Thoracic aorta (tissue), 2 donors: ENCODE data around the gene ORM2. TPM values are rescaled to one million over a fixed set of nuclear protein-coding genes. Genes with fewer than 3 reads are reported as not detected.

Experiments
- ATAC-seq: fragments of 150-250 bp; one replicate; pipeline ENCODE4 v1.8.0; 2017; ENCODE audit warnings: low read depth; ENCODE audit not compliant: insufficient number of reproducible peaks, low FRiP score
- DNase-seq: peaks from one replicate; pipeline ENCODE4 v3.0.0-alpha.2; 2020; ENCODE audit warnings: low spot score
- H3K27ac ChIP-seq, 2 donors: fragments of 200-600 bp; sonication (generic); 1 replicate in 1 of 2; 2 replicates in 1 of 2; pipeline ENCODE4 v1.5.1; 2016; ENCODE audit warnings: mild to moderate bottlenecking in 2 of 2, moderate library complexity in 2 of 2
- H3K27me3 ChIP-seq: fragments of 200-600 bp; sonication (generic); replicated peaks from 2 replicates; pipeline ENCODE4 v1.6.0; 2016; ENCODE audit warnings: mild to moderate bottlenecking; ENCODE audit not compliant: insufficient read depth
- H3K36me3 ChIP-seq: fragments of 200-600 bp; sonication (generic); one replicate; pipeline ENCODE4 v1.5.1; 2016
- H3K4me1 ChIP-seq, 2 donors: fragments of 200-600 bp; sonication (generic); 1 replicate in 1 of 2; 2 replicates in 1 of 2; pipeline versions ENCODE4 v1.5.1 to v1.6.0; 2016; ENCODE audit warnings: low read depth in 2 of 2, mild to moderate bottlenecking in 1 of 2; ENCODE audit not compliant: control insufficient read depth in 1 of 2
- H3K4me3 ChIP-seq: fragments of 200-600 bp; sonication (generic); 2 replicates; pipeline ENCODE4 v1.5.1; 2016; ENCODE audit warnings: mild to moderate bottlenecking
- H3K9me3 ChIP-seq: fragments of 200-600 bp; sonication (generic); 2 replicates; pipeline ENCODE4 v1.5.1; 2016
- total RNA-seq, 2 donors: library from RNA; depleted of rRNA; stranded (reverse); fragments of >200 nt; gene quantifications; one replicate each; pipeline versions ENCODE4 v1.1.0 to v1.2.3, GENCODE V29; 2016
- TF ChIP-seq, protein P1 (sequence below): fragments of 200-600 bp; sonication (generic); IDR thresholded peaks from one replicate; pipeline ENCODE4 v1.5.1; 2019; ENCODE audit warnings: antibody characterized with exemption

ORM2 gene
- total RNA-seq, 2 donors from 2014 or later: not detected

DNA sequence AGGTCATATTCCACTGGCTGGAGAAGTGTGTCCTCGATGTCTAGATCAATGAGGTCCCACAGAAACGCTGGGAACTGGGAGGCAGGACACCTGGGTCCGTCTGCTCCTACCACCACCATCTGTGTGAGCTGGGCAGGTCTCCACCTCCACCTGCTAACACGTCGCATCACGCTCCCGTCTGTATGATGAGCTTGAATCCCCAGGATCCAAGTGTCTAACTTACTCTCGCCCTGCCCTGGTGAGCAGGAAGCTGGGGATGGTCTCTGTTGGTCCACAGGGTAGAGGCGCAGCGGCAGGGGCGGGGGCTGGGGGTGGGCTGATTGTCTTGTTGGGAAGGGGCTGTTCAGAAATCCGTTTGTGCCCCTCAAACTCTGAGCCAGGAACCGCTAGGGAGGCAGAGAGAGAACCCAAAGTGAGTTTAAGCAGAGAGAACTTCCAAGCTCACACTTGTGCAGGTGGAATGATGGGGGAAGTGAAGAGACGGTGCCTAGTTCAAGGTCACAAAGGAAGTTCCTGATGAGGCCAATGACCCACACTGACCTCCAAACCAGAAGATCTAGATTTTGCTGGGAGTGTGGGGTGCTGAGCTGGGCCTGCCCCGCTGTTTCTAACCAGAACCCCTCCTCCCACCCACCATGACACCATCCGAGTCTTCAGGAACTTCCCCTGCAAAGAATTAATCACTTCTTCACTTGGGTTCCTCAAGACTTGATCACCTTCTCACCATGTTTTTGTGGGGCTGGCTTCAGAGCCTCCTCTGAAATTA lies 21.1 kb downstream of the ORM2 start:
- ATAC-seq (no peak), DNase-seq (no peak)
- Histone ChIP-seq H3K27ac (peak overlapping the region; percentile 30 to 66), H3K36me3 (peaks cover 43% of the 10 kb centered on the region), H3K9me3 (no peaks in the 10 kb centered on the region), H3K27me3 (no peaks in the 10 kb centered on the region), H3K4me3 (no peak overlapping the region), H3K4me1 (peaks cover 10 to 30% of the 10 kb centered on the region in 2 donors)
- TF ChIP-seq, protein P1, sequence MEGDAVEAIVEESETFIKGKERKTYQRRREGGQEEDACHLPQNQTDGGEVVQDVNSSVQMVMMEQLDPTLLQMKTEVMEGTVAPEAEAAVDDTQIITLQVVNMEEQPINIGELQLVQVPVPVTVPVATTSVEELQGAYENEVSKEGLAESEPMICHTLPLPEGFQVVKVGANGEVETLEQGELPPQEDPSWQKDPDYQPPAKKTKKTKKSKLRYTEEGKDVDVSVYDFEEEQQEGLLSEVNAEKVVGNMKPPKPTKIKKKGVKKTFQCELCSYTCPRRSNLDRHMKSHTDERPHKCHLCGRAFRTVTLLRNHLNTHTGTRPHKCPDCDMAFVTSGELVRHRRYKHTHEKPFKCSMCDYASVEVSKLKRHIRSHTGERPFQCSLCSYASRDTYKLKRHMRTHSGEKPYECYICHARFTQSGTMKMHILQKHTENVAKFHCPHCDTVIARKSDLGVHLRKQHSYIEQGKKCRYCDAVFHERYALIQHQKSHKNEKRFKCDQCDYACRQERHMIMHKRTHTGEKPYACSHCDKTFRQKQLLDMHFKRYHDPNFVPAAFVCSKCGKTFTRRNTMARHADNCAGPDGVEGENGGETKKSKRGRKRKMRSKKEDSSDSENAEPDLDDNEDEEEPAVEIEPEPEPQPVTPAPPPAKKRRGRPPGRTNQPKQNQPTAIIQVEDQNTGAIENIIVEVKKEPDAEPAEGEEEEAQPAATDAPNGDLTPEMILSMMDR: no peak

DNA sequence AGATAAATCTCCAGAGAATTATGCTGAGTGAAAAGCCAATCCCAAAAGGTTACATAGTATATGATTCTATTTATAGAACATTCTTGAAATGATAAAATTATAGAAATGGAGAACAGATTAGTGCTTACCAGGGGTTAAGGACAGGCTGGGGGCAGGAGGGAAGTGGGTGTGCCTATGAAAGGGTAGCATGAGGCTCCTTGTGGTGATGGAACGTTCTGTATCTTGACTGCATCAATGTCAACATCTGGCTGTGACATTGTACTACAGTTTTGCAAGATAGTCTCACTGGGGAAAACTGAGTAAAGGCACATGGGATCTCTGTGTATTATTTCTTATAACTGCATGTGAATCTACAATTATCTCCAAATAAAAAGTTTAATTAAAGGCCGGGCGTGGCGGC lies 22.3 kb downstream of the ORM2 start:
- Histone ChIP-seq H3K9me3 (no peaks in the 10 kb centered on the region), H3K36me3 (peaks cover 42% of the 10 kb centered on the region), H3K4me1 (peaks cover 10 to 30% of the 10 kb centered on the region in 2 donors), H3K4me3 (no peak overlapping the region), H3K27me3 (no peaks in the 10 kb centered on the region), H3K27ac (no peak overlapping the region)
- no peak for ATAC-seq
- TF ChIP-seq, protein P1: no peak
- no peak for DNase-seq

DNA sequence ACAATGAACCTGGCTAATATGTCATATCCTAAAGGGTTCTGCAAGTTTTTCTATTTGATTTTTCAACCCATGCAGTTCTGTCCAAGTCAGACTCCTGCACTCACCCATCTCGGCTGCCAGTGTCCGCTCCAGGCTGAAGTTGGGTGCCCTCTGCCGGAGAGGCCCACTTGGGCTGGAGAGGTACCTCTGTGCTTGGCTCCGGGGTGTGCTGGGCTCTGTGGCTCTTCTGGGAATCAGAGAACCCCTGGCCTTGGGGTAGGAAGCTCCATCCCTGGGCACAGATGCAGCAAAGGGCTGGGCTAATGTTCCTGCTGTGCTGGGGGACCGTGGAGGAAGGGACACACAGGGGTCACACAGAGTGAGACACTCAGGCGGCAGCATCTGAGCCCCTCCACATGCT lies 26.2 kb downstream of the ORM2 start:
- no peak overlapping the region for H3K4me3 ChIP-seq
- no peaks in the 10 kb centered on the region for H3K27me3 ChIP-seq
- ATAC-seq (no peak), DNase-seq (no peak)
- no peaks in the 10 kb centered on the region for H3K9me3 ChIP-seq
- H3K36me3 ChIP-seq: peaks cover 66% of the 10 kb centered on the region
- no peak overlapping the region for H3K27ac ChIP-seq
- H3K4me1 ChIP-seq: peaks cover 0 to 5% of the 10 kb centered on the region in 2 donors
- TF ChIP-seq, protein P1: no peak

DNA sequence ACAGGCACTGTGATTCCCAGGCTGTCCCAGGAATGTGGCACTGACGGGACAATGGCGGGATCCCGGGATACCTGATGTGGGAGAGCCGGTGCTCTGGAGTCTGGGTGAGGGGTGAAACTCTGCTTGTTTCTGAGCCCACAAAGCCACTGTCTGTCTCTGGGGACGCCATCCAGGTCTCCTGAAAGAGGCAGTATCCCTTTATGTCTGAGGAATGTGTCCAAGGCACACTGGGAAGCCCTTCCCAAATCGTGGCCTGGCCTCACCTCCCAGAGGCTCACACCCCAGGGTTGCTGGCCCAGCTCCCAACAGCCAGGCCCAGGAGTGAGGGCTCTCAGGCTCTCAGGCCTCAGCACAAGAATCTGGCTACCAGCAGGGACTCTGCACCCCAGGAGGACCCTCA lies 27.1 kb downstream of the ORM2 start:
- H3K36me3 ChIP-seq: peaks cover 76% of the 10 kb centered on the region
- TF ChIP-seq, protein P1: no peak
- ATAC-seq: no peak

DNA sequence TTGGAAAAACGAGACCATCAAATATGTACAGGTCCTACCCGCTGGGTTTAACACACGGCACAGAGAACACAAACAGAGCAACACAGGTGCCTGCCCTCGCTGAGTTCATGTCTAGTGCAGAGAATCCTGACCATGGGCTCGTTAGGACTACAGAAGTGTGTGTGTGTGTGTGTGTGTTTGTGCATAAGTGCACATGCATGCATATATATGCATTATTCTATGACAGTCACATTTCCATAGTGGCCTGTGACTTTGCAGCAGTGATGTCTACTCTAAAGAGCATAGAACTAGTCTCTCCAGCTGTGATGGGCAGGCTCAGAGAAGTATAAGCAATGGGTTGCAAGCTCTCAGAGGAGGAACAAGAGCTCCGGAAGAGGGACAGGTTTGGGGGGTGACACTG lies 27.7 kb downstream of the ORM2 start:
- H3K36me3 ChIP-seq: peaks cover 80% of the 10 kb centered on the region
- no peak overlapping the region for H3K27ac ChIP-seq
- H3K4me1 ChIP-seq: no peaks in the 10 kb centered on the region
- TF ChIP-seq, protein P1: no peak
- H3K9me3 ChIP-seq: no peaks in the 10 kb centered on the region
- no peak for DNase-seq
- no peak for ATAC-seq
- H3K4me3 ChIP-seq: no peak overlapping the region
- no peaks in the 10 kb centered on the region for H3K27me3 ChIP-seq

More for the DNA sequence above, 27.1 kb downstream of the ORM2 start:
- no peak for DNase-seq
- H3K9me3 ChIP-seq: no peaks in the 10 kb centered on the region
- no peak overlapping the region for H3K27ac ChIP-seq
- H3K4me1 ChIP-seq: no peaks in the 10 kb centered on the region
- H3K27me3 ChIP-seq: no peaks in the 10 kb centered on the region
- no peak overlapping the region for H3K4me3 ChIP-seq
